ENCODE data around the gene CCDC63.

CCDC63 gene

DNA sequence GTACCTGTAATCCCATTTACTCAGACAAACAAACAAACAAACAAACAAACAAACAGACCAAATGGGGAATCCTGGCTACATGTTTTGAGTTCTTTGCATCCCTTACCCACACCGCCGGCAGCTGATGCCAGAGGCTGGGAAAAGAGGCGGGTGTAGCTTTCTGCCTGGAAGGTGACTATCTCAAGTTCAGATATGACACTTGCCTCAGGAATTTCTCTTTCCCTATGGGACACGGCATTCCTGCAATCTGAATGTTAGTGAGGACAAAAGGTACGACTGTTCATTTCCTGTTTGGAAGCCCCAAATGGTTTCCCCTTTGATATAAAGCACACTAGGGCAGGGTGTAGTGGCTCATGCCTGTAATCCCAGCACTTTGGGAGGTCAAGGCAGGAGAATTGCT is 70.7 kb downstream of the CCDC63 start:
- Histone ChIP-seq H3K27ac (ENCODE audit: insufficient read depth in 1 of 2, low read depth in 1 of 2, low read length in 2 of 2, poor library complexity in 1 of 2, severe bottlenecking in 2 of 2) (no peak overlapping the region), H3K4me1 (ENCODE audit: control extremely low read depth in 1 of 4, control insufficient read depth in 4 of 4, insufficient read depth in 4 of 4, low read length in 3 of 4) (no peaks in the 10 kb centered on the region), H3K9me3 (ENCODE audit: control extremely low read depth in 1 of 5, control insufficient read depth in 4 of 5, insufficient read depth in 2 of 5, low read depth in 1 of 5, low read length in 4 of 5) (no peaks in the 10 kb centered on the region), H3K27me3 (replicated peaks in 2 of 5; ENCODE audit: control insufficient read depth in 4 of 5, insufficient read depth in 5 of 5, low read length in 4 of 5) (peaks cover 0 to 6% (median 0%) of the 10 kb centered on the region in 5 experiments), H3K36me3 (ENCODE audit: control insufficient read depth in 4 of 4, insufficient read depth in 4 of 4, low read length in 3 of 4) (no peaks in the 10 kb centered on the region), H3K4me3 (ENCODE audit: control insufficient read depth in 1 of 7, extremely low read depth in 1 of 7, insufficient read depth in 4 of 7, low read depth in 2 of 7, low read length in 6 of 7) (no peak overlapping the region)
- 85% methylated on average over 4 of the region's 5 CpGs for WGBS (ENCODE audit: insufficient coverage)
- no peak for DNase-seq
- POLR2A ChIA-PET: no interaction called here
- CTCF ChIA-PET: no interaction called here

- DNase-seq: no peak
- CTCF ChIA-PET: no interaction called here
- peaks cover 0 to 6% (median 0%) of the 10 kb centered on the region in 5 experiments for H3K27me3 ChIP-seq (replicated peaks in 2 of 5; ENCODE audit: control insufficient read depth in 4 of 5, insufficient read depth in 5 of 5, low read length in 4 of 5)
- no peaks in the 10 kb centered on the region for H3K4me1 ChIP-seq (ENCODE audit: control extremely low read depth in 1 of 4, control insufficient read depth in 4 of 4, insufficient read depth in 4 of 4, low read length in 3 of 4)
- H3K4me3 ChIP-seq (ENCODE audit: control insufficient read depth in 1 of 7, extremely low read depth in 1 of 7, insufficient read depth in 4 of 7, low read depth in 2 of 7, low read length in 6 of 7): no peak overlapping the region
- POLR2A ChIA-PET: no interaction called here
- H3K9me3 ChIP-seq (ENCODE audit: control extremely low read depth in 1 of 5, control insufficient read depth in 4 of 5, insufficient read depth in 2 of 5, low read depth in 1 of 5, low read length in 4 of 5): no peaks in the 10 kb centered on the region
- no peak overlapping the region for H3K27ac ChIP-seq (ENCODE audit: insufficient read depth in 1 of 2, low read depth in 1 of 2, low read length in 2 of 2, poor library complexity in 1 of 2, severe bottlenecking in 2 of 2)
- H3K36me3 ChIP-seq (ENCODE audit: control insufficient read depth in 4 of 4, insufficient read depth in 4 of 4, low read length in 3 of 4): no peaks in the 10 kb centered on the region
- WGBS (ENCODE audit: insufficient coverage): 99% methylated on average over 7 of the region's 7 CpGs
These were observed 71.2 kb downstream of the CCDC63 start for GRCh38 chr12:110917961-110918360.

GRCh38 chr12:110919720-110920119 is 72.9 kb downstream of the CCDC63 start:
- Histone ChIP-seq H3K9me3 (ENCODE audit: control extremely low read depth in 1 of 5, control insufficient read depth in 4 of 5, insufficient read depth in 2 of 5, low read depth in 1 of 5, low read length in 4 of 5) (no peaks in the 10 kb centered on the region), H3K4me1 (ENCODE audit: control extremely low read depth in 1 of 4, control insufficient read depth in 4 of 4, insufficient read depth in 4 of 4, low read length in 3 of 4) (no peaks in the 10 kb centered on the region), H3K36me3 (ENCODE audit: control insufficient read depth in 4 of 4, insufficient read depth in 4 of 4, low read length in 3 of 4) (no peaks in the 10 kb centered on the region), H3K27me3 (replicated peaks in 2 of 5; ENCODE audit: control insufficient read depth in 4 of 5, insufficient read depth in 5 of 5, low read length in 4 of 5) (peaks cover 0 to 6% (median 0%) of the 10 kb centered on the region in 5 experiments), H3K4me3 (ENCODE audit: control insufficient read depth in 1 of 7, extremely low read depth in 1 of 7, insufficient read depth in 4 of 7, low read depth in 2 of 7, low read length in 6 of 7) (no peak overlapping the region), H3K27ac (ENCODE audit: insufficient read depth in 1 of 2, low read depth in 1 of 2, low read length in 2 of 2, poor library complexity in 1 of 2, severe bottlenecking in 2 of 2) (no peak overlapping the region)
- CTCF ChIA-PET: no interaction called here
- WGBS (ENCODE audit: insufficient coverage): 98% methylated on average over 5 of the region's 5 CpGs
- POLR2A ChIA-PET: no interaction called here
- DNase-seq: no peak

DNA sequence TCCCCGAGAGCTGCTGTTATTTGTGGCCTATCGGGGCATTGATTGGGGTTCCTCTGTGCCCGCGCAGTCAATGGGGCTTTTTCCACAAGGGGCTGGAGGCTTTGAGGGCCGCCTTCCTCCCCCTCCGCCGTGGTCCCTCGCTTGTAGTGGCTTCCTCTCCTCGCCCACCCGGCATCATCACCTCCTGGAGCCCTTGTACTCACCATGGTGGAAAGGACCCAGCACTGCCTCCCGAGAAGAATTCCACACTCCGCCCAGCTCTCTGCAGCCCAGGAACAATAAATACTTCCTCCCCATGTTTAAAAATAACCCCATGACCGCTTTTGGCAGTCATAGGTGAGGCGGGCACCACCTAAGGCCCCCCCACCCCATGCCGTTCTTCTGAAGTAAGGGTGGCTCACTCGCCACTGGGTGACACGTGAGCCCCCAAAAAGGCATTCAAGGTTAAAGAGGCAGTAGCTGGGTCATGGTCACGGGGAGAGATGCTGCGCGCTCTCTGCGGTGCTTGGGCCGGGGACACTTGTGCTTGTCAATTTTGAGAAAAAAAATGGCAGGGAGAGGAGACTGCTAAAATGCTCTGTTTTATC is 73.6 kb downstream of the CCDC63 start, which contains the start of gene MYL2:
Gene MYL2 (minus strand): TSS at position 256 of the 587 bp plus-strand sequence. CDS start 50 bp downstream, at position 206.
- Histone ChIP-seq H3K36me3 (ENCODE audit: control insufficient read depth in 4 of 4, insufficient read depth in 4 of 4, low read length in 3 of 4) (no peaks in the 10 kb centered on the region), H3K27ac (ENCODE audit: insufficient read depth in 1 of 2, low read depth in 1 of 2, low read length in 2 of 2, poor library complexity in 1 of 2, severe bottlenecking in 2 of 2) (no peak within 1 kb of the TSS), H3K27me3 (replicated peaks in 2 of 5; ENCODE audit: control insufficient read depth in 4 of 5, insufficient read depth in 5 of 5, low read length in 4 of 5) (peaks cover 0 to 6% (median 0%) of the 10 kb centered on the region in 5 experiments), H3K9me3 (ENCODE audit: control extremely low read depth in 1 of 5, control insufficient read depth in 4 of 5, insufficient read depth in 2 of 5, low read depth in 1 of 5, low read length in 4 of 5) (no peaks in the 10 kb centered on the region), H3K4me3 (ENCODE audit: control insufficient read depth in 1 of 7, extremely low read depth in 1 of 7, insufficient read depth in 4 of 7, low read depth in 2 of 7, low read length in 6 of 7) (no peak within 1 kb of the TSS), H3K4me1 (ENCODE audit: control extremely low read depth in 1 of 4, control insufficient read depth in 4 of 4, insufficient read depth in 4 of 4, low read length in 3 of 4) (no peaks in the 10 kb centered on the region)
- ChIA-PET POLR2A (no interaction called here), CTCF (no interaction called here)
- 80% methylated on average over 19 of the region's 22 CpGs for WGBS (ENCODE audit: insufficient coverage)
- no peak for DNase-seq

DNA sequence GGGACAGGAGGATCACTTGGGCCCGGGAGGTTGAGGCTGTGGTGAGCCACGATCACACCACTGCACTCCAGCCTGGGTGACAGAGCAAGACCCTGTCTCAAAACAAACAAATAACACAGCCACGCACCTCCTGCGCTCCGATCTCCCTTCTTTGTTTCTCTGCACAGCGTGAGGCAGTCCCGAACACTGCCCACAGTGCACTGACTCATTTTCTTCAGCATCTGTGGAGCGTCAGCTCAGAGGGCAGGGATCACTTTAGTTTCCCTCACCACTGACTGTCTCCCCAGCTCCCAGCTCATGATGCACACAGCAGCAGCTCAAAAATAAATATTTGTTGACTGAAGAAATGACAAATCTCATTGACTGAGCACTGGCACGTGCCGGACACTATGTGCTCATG is 74.5 kb downstream of the CCDC63 start:
- 95% methylated on average over 8 of the region's 10 CpGs for WGBS (ENCODE audit: insufficient coverage)
- ChIA-PET CTCF (no interaction called here), POLR2A (no interaction called here)
- DNase-seq: no peak
- no peak overlapping the region for H3K27ac ChIP-seq (ENCODE audit: insufficient read depth in 1 of 2, low read depth in 1 of 2, low read length in 2 of 2, poor library complexity in 1 of 2, severe bottlenecking in 2 of 2)
- H3K9me3 ChIP-seq (ENCODE audit: control extremely low read depth in 1 of 5, control insufficient read depth in 4 of 5, insufficient read depth in 2 of 5, low read depth in 1 of 5, low read length in 4 of 5): no peaks in the 10 kb centered on the region
- H3K36me3 ChIP-seq (ENCODE audit: control insufficient read depth in 4 of 4, insufficient read depth in 4 of 4, low read length in 3 of 4): no peaks in the 10 kb centered on the region
- no peaks in the 10 kb centered on the region for H3K4me1 ChIP-seq (ENCODE audit: control extremely low read depth in 1 of 4, control insufficient read depth in 4 of 4, insufficient read depth in 4 of 4, low read length in 3 of 4)
- H3K27me3 ChIP-seq (replicated peaks in 2 of 5; ENCODE audit: control insufficient read depth in 4 of 5, insufficient read depth in 5 of 5, low read length in 4 of 5): peaks cover 0 to 8% (median 0%) of the 10 kb centered on the region in 5 experiments
- no peak overlapping the region for H3K4me3 ChIP-seq (ENCODE audit: control insufficient read depth in 1 of 7, extremely low read depth in 1 of 7, insufficient read depth in 4 of 7, low read depth in 2 of 7, low read length in 6 of 7)

- no peaks in the 10 kb centered on the region for H3K36me3 ChIP-seq (ENCODE audit: control insufficient read depth in 4 of 4, insufficient read depth in 4 of 4, low read length in 3 of 4)
- no peaks in the 10 kb centered on the region for H3K9me3 ChIP-seq (ENCODE audit: control extremely low read depth in 1 of 5, control insufficient read depth in 4 of 5, insufficient read depth in 2 of 5, low read depth in 1 of 5, low read length in 4 of 5)
- POLR2A ChIA-PET: no interaction called here
- no peaks in the 10 kb centered on the region for H3K4me1 ChIP-seq (ENCODE audit: control extremely low read depth in 1 of 4, control insufficient read depth in 4 of 4, insufficient read depth in 4 of 4, low read length in 3 of 4)
- DNase-seq: no peak
- H3K27ac ChIP-seq (ENCODE audit: insufficient read depth in 1 of 2, low read depth in 1 of 2, low read length in 2 of 2, poor library complexity in 1 of 2, severe bottlenecking in 2 of 2): no peak overlapping the region
- CTCF ChIA-PET: no interaction called here
- H3K27me3 ChIP-seq (replicated peaks in 2 of 5; ENCODE audit: control insufficient read depth in 4 of 5, insufficient read depth in 5 of 5, low read length in 4 of 5): peaks cover 0 to 12% (median 0%) of the 10 kb centered on the region in 5 experiments
- no peak overlapping the region for H3K4me3 ChIP-seq (ENCODE audit: control insufficient read depth in 1 of 7, extremely low read depth in 1 of 7, insufficient read depth in 4 of 7, low read depth in 2 of 7, low read length in 6 of 7)
- WGBS (ENCODE audit: insufficient coverage): 92% methylated on average over 7 of the region's 7 CpGs
These were observed 75.9 kb downstream of the CCDC63 start for GRCh38 chr12:110922652-110923051.

- Histone ChIP-seq H3K27me3 (replicated peaks in 2 of 5; ENCODE audit: control insufficient read depth in 4 of 5, insufficient read depth in 5 of 5, low read length in 4 of 5) (peaks cover 0 to 10% (median 0%) of the 10 kb centered on the region in 5 experiments), H3K36me3 (ENCODE audit: control insufficient read depth in 4 of 4, insufficient read depth in 4 of 4, low read length in 3 of 4) (no peaks in the 10 kb centered on the region), H3K9me3 (ENCODE audit: control extremely low read depth in 1 of 5, control insufficient read depth in 4 of 5, insufficient read depth in 2 of 5, low read depth in 1 of 5, low read length in 4 of 5) (no peaks in the 10 kb centered on the region), H3K27ac (ENCODE audit: insufficient read depth in 1 of 2, low read depth in 1 of 2, low read length in 2 of 2, poor library complexity in 1 of 2, severe bottlenecking in 2 of 2) (no peak overlapping the region), H3K4me1 (ENCODE audit: control extremely low read depth in 1 of 4, control insufficient read depth in 4 of 4, insufficient read depth in 4 of 4, low read length in 3 of 4) (no peaks in the 10 kb centered on the region), H3K4me3 (ENCODE audit: control insufficient read depth in 1 of 7, extremely low read depth in 1 of 7, insufficient read depth in 4 of 7, low read depth in 2 of 7, low read length in 6 of 7) (no peak overlapping the region)
- CTCF ChIA-PET: interaction anchor here (0.8 kb wide), 1 partner anchor 14 kb away, joined by 3 read pairs; no protein-coding TSS in a partner anchor
- DNase-seq: no peak
- POLR2A ChIA-PET: no interaction called here
- 96% methylated on average over 4 of the region's 4 CpGs for WGBS (ENCODE audit: insufficient coverage)
These were observed 76.4 kb downstream of the CCDC63 start for GRCh38 chr12:110923192-110923591.
